DMS 273 (cell line): ENCODE measurements around the gene CLEC16A.

Source experiments
- DNase-seq: peaks from one replicate; lab custom pipeline; 2025; ENCODE audit not compliant: unreplicated experiment; lab: John Stamatoyannopoulos, UW

Gene CLEC16A

DNA sequence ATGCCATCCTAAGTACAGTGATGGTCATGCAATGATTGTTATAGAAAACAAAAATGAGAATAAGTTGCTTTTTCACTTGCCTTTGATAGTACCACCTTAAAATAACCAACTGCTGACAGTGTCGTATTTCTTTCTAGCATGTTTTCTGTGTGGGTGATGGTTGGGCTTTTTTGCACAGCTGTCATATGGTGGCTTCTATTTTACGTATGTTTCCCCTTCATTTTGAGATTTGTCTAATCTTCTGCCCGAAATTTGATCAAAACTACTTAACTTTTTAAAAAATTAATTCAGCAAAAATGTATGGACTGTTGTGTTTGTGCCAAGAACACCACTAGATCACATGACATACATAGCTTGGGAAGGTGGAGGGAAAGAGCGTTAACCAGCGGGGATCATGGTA is 90.7 kb downstream of the CLEC16A start:
- no peak for DNase-seq

DNA sequence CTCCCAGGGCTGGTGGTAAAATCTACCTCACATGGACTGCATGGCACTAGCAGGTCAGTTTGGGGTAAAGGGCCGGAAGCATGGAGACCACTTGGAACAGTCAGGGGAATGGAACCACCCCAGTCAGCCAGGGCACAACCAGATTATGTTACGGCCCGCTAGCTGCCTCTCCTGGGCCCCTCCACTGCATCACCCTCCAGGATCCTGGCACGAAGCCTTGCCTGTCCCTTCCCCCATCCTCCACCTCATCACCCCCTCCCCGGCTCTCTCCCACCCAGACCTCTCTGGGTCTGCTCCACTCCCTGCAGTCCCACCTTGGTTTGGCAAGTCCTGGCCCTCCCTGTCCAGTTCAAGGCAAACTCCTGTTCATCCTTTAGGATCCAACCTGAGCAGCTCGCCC is 91.7 kb downstream of the CLEC16A start:
- DNase-seq, result no peak

DNA sequence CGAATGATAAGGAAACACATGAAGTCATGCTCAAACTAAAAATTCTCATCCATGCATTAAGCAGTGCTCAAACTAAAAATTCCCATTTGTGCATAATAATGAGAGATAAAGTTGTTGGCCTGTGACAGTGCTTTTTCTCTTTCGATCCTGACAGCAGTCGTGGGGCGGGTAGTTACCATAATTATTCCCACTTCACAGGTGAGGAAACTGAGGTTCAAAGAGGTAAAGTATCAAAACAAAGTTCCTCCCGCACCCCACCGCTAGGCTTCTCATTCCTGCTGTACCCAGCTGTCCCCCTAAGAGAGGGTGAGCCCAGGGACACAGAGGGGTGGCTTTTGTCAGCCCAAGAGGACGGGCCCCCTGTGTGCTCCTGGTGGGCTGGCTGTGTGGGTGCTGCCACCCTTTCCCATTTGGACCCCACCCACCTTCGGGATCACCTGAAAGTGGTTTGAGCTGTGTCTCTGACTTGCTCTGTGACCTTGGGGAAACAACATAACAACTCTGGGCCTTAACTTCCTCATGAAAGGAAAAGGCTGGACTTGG is 92.6 kb downstream of the CLEC16A start:
- DNase-seq, result no peak

DNA sequence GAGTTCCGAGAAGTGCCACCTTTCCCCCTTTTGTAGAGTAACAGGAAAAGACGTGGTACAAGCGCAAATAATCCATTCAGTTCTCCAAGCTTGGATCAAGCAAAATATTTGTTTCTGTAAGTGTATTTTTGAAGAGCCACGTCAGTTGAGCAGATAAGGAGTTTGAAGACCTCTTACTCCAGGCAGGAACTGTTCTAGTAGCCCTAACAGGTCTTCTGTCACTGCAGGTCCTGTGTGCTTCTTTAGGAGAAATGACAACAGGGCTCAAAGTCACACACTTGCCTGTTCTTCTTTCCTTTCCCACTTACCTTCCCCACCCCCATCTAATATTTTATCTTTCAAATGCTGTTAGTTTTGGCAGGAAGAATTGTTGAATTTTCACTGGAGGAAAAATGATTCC is 93.9 kb downstream of the CLEC16A start:
- no peak for DNase-seq

DNA sequence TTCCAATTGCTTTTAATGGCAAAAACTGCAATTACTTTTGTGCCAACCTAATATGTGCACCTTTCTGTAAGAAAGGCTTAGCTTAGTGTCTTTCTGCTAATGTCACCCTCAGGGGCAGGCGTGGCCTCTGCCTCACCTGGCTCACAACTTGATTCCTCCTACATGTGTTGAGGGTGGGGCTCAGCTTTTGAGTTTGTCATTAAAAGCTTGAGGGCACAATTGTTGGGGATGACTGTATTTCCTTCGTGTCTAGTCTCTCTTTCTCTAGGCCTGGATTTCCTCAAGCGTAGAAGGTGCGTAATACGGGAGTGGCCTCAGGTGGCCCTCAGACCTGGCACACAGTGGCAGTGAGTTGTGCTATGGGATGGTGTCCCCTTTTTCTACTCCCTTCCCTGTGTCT is 94.4 kb downstream of the CLEC16A start:
- DNase-seq, result no peak

DNA sequence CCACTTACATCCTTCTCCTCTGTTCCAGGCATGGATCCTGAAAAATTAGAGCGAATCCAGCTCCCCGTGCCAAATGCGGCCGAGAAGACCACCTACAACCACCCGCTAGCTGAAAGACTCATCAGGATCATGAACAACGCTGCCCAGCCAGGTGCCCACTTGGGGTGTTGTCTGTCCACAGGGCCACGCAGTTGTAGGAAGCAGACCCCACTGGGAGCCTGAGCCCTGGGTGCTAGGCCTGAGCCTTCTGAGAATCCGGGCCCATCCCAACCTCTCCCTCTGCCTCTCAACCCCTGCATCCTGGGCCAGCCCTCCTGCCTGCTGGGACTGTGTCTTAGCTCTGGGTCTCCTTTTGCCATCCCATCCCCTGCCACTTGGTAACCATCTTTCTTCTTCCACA is 95.4 kb downstream of the CLEC16A start:
- DNase-seq, result no peak

DNA sequence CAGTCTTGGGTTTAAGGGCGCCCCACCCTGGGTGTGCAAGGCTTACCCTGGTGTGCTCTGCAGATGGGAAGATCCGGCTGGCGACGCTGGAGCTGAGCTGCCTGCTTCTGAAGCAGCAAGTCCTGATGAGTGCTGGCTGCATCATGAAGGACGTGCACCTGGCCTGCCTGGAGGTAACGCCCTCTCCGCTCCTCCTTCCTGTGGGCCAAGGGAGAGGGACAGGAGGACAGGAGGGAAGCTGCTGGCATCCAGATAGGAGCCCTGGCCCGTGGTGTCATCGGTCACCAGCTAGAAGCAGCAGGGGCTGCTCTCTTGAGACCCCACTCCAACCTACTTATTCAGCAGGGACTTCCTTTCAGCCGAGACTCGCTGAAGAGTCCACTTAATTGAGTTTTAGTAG is 97.8 kb downstream of the CLEC16A start:
- no peak for DNase-seq

DNA sequence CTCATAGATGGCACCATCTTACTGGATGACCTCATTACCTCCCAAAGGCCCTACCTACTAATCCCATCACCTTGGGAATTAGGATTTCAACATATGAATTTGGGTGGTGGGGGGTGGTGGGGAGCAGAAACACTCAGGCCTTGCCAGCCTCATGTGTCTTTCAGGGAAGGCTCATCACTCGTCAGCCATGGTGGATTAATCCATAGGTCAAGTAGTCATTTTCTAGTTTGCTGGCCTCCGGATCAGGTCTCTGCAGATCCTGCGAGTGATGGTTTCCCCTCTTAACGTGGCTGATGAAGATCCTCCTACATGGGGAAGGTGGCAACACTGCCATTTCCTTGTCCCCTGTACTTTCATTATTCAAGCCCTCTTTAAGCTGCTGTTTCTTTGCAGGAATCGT is 101.1 kb downstream of the CLEC16A start:
- DNase-seq, result no peak

DNA sequence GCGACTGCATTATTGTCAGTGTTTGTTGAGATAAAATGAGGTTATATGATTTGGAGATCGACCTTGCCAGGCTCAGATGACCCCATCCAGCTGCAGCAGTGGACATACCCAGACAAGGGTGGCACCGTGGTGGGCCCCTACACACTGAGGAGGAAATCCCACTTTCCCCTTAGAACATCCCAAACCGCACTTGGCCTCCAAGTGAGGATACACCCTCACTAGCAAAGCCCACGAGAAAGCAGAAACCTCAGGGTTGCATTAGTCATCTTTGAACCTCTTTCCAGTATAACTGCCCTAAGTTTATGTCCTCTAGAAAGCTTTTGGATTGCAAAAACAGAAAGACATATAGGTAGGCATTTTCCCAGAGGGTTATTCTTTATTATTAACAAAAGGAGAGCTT is 101.5 kb downstream of the CLEC16A start:
- DNase-seq, result no peak

DNA sequence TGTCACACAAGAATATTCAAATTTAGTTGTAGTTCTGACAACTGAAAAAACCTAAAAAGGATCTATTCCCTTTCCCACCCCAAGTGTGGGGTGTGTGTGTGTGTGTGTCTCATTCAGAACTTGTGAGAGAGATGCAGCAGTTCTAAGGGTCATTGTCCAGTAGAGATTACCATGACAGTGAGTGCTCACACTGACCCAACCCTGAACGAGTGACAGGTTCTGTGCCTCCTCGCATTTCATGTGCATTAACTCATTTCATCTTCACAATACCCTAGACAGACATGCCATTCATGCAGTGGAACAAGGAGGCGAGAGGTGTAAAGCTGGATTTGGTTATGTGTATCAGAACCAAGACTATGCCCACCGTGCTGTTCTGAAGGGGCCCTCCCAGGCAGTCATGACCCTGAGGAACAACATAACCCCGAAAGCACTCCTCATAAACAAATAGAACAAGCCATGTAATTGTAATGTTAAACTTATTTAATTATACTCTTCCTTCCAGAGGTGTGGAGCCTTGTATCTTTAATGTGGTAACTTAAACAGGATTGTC is 102.1 kb downstream of the CLEC16A start:
- DNase-seq, result no peak

DNA sequence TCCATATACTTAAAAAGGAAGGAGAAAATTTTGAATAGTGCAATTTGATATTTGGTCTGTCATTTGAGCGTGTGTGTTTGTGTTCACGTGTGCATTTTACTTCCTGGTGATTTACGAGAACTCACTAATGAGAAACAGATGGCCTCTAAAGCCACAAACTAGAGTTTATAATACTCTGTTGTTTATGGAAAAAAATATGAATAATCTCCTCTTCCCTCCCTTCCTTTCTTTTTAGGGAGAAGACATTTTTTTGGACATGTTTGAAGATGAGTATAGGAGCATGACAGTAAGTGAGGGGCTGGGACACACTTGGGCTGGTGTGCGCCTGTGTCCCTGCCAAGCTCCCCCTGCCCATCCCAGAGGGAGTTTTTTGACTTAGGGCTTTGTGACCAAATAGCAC is 102.7 kb downstream of the CLEC16A start:
- DNase-seq, result peak; percentile 60

DNA sequence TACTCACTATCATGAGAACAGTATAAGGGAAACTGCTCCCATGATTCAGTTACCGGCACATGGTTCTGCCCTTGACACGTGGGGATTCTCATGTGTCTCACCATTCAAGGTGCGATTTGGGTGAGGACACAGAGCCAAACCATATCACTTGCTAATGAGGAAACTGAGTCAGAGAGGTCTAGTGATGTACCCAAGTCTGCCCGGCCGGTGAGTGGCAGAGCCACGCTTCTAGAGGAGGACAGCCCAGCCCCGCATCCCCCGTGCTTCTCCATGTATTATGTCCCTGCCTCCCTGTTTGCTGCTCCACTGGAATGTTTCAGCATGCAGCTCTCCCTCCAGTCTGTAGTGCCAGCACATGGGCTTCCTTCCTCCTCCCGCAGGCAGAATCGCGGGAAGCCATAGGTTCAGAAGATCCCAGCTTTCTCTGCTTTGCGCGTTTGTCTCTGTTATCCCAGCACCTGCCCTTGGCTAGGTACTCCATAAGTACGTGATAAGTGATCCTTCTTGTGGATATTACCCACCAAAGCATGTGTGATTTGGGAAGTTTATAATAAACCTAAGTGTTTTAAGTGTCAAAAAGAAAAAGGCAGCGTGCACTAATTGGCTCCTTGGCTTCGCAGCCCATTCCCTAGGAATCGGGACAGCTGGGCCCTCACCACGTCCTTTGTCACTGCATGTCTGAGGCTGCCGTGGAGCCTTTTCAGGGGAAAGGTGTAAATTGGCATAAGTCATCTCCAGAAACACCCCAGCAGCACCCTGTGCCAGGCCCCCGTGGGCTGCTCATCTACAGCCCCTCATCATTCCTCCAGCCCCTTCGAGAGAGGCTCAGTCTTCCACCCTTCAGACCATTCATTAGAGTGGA is 103.8 kb downstream of the CLEC16A start:
- no peak for DNase-seq

DNA sequence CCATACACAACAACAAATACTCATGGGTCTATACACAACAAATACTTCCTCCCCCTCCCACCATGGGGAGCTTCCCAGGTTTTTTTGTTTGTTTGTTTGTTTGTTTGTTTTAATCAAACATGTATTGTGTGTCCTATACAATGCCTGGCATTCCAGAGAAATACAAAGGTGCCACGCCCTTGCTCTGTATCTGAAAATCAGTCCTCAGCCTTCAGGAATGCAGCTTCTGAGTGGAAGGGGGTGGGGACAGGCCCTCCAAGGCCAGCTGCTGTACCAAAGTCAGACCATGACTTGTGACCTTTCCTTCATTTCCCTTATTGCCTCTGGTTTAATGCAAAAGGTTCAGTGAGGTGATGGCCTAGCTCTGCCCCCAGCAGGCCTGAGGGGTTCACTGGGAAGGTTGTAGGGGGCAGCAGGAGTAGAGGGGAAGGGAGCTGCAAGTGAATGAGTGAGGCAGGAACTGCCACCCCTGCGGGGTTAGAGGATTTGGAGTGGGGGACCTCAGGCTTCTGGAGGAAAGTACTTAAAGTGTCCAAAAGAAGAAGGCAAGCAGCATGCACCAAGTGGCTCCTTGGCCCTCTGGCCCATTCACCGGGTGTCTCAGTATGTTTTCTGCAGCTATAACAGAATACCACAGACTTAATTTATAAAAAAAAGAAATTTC is 105.2 kb downstream of the CLEC16A start:
- DNase-seq, result no peak

DNA sequence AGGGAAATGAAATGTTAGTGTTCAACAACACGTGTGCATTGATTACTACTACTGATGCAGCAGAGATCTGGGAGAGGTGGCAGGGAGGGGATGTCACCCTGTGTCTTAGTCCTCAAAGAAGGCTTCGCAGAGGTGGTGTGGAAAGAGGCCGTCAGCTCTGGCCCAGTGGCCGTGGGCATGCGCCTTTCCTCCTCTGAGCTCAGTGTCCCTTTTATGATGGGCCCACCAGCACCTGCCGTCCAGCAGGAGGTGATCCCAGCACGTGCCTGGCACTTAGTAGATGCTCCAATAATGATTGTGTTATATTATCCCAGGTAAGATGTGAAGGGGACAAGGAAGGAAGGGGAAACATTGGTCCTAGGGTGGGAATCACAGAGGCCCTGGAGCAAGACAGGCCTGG is 106.2 kb downstream of the CLEC16A start:
- DNase-seq, result no peak

DNA sequence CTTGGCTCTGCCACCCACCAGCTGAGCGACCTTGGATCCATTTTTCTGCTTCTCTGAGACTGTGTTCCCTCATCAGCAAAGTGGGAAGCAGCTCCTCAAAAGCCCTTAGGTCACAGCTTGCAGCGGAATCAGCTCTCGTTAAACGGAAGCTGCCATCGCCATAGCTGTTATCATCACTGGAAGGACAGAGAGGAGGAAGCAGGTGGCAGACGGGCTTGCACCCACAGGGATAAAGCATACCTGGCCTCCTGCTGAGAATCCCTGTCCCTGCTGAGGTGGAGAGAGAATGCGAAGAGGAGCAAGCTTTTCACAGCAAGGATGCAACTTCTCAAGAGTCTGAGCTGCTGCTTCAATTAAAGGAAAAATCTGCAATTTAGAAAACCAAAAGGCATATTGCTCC is 106.6 kb downstream of the CLEC16A start:
- no peak for DNase-seq

DNA sequence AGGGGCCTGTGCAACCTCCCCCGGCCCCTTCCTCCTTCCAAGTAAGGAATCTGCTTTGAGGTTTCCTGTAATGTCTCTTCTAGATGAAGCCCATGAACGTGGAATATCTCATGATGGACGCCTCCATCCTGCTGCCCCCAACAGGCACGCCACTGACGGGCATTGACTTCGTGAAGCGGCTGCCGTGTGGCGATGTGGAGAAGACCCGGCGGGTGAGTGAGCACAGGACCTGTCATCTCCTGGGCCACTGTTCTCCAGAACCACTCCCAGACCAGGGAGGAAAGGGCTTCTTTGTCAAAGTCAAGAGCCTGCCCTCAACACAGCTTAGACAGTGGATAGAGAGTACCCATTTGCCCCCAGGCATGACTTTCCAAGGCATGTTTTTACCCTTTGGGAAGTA is 107.1 kb downstream of the CLEC16A start:
- no peak for DNase-seq

DNA sequence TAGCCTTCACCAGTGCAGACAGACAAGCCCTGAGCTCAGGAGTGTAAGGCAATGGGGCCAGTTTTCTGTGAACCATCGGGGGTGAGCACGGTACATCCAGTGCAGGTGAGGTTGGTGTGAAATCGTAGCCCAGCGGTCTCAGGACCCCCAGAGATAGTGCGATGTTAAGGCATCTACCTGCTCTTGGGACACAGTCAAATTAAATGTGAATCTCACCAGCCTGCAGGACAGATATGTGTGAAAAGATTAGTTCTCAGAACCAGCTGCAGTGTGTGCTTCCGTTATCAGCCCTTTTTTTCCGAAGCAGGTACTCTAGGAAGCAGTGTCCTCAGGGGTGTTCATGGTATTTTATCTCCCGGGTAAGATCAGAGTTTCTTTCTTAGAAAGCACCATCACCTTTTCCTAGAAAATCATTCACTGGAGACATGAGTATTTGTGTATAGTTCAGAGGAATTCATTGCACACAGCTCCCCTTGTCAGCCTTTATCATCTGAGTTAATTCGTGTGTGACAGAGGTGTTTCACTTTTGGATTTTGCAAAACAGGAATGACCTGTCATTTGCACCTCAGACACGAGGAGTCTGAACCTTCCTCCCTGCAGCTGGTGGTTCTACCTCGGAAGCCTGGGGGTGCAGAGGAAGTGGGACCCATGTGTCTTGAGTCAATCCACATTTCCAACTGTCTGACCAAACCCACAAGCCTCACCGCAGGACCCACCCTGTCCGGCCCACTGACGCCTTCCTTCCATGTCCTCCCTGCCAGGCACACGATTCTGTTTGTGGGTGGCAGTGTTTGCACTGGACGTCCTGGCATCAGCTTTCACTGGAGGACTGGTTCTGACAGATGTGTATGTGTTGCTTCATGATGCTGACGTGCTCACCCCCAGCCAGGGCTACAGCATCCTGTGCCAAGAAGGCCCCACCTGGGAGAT is 107.8 kb downstream of the CLEC16A start:
- peak; percentile 16 for DNase-seq

DNA sequence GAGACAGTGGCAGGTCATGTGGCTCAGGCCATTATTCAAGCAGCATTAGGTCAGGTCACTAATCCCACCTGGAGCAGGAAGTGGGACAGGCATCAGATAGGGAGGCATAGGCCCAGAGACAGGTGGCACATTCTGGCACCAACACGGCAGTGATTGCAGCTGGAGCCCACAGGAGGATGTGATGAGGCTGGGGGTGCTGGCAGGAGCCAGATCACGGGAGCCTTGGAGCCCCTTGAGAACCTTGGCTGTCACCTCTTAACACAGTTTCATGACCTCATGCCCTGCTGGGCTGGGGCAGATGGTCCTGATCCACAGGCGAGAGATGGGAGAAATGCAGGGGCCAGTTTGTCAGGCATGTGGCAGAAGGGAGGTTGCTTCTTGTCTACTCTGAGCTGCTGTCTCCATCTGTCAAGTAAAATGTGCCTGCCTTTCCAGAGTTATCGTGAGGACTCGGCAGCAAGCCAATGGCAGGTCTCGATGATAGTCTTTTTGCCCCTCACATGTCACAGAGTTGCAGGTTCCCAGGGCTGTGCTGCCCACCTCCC is 109.6 kb downstream of the CLEC16A start:
- DNase-seq, result peak; percentile 96

DNA sequence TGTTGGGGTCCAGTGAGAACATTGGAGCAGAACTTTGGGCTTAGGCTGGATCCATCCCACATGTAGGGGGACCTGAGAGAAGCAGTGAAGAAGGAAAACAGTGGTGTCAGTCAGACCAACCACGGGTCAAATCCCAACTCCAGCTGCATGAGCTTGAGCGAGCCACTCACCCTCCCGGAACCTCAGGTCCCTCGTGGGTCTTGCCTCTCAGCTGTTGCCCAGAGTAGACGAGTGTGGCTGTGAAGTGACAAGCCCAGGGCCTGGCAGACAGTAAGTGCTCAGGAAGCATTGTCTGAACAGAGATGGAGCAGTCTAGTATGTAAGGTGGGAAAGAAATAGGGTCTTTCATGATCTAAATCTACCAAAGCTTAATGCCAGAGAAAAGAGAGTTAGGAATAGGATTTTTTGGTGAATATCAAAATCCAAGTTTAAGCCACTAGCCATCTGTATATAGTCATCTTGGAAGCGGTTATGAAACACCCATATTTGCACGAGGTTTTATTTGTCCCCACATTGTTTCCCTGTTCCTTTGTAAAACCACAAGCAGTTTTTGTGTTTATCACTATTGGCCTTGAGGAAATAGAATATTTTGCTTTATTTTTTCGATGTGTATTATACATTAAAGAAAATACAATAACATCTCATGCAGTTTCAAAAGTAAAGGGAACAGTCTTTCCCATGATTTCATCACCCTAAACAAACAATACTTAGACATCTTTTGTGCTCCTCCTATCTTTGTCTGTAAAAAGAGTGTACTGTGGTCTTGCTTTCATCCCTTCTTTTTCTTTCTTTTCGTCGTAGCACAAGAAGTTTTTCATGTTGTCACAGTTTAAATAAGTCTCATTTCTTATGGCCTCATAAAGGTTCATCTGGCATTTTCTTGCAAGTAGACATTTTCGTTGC is 112.0 kb downstream of the CLEC16A start:
- DNase-seq, result no peak
